AG04450 (cell line): Measurements from ENCODE around the gene LTO1. TPM values are rescaled to one million over a fixed set of nuclear protein-coding genes. Genes with fewer than 3 reads are reported as not detected.

Experiments
- CTCF ChIA-PET: fragments of 300-600, 350-600 bp; formaldehyde crosslinking; extraction: SDS; loops from one replicate; lab custom pipeline; 2022; ENCODE audit warnings: antibody characterized with exemption, inconsistent platforms; lab: Charles Lee
- POLR2A ChIA-PET: fragments of 350-600 bp; formaldehyde crosslinking; extraction: SDS; loops from one replicate; lab custom pipeline; 2021; ENCODE audit warnings: antibody characterized with exemption, inconsistent platforms; lab: Yijun Ruan, JAX
- DNase-seq: peaks from one replicate; pipeline ENCODE4 v3.0.0-alpha.2; 2011; ENCODE audit warnings: low read depth, low spot score
- H3K27ac ChIP-seq: one replicate; pipeline ENCODE4 v1.5.1; 2012; ENCODE audit warnings: low read depth, low read length, control low read depth
- H3K27me3 ChIP-seq: one replicate; pipeline ENCODE4 v1.6.0; 2012; ENCODE audit warnings: low read length; ENCODE audit not compliant: control insufficient read depth, insufficient read depth
- H3K4me3 ChIP-seq: 2 replicates; pipeline ENCODE4 v1.5.1; 2011; ENCODE audit warnings: mild to moderate bottlenecking, low read depth, low read length, control low read depth
- H3K9me3 ChIP-seq: 2 replicates; pipeline ENCODE4 v1.5.1; 2012; ENCODE audit warnings: low read length; ENCODE audit not compliant: control insufficient read depth, insufficient read depth
- CTCF ChIP-seq: IDR thresholded peaks from 2 replicates; pipeline ENCODE4 v1.5.1; 2011; ENCODE audit warnings: low read depth, low read length, control low read depth, inconsistent platforms
- polyA plus RNA-seq: library from polyadenylated mRNA; depleted of rRNA; stranded (reverse); fragments of >200 nt; gene quantifications from 2 replicates; pipeline ENCODE4 v1.2.3, GENCODE V29; 2011

The LTO1 gene
- polyA plus RNA-seq, 1 experiment = 18.3 TPM

GRCh38 chr11:69718147-69718546, 43.0 kb upstream of the LTO1 start:
- H3K4me3 ChIP-seq = no peak overlapping the region
- ChIA-PET POLR2A (no interaction called here), CTCF (interaction anchor here (0.7 to 1.4 kb wide), 5 partner anchors 15 to 197 kb away, joined by 3 to 4 read pairs (median 3); no protein-coding TSS in a partner anchor)
- TF ChIP-seq CTCF = peak; percentile 60
- no peak overlapping the region for H3K27ac ChIP-seq
- peaks cover 56% of the 10 kb centered on the region for H3K27me3 ChIP-seq
- DNase-seq = no peak
- no peaks in the 10 kb centered on the region for H3K9me3 ChIP-seq

GRCh38 chr11:69716891-69717747, 42.0 kb upstream of the LTO1 start:
- POLR2A ChIA-PET = no interaction called here
- H3K4me3 ChIP-seq = no peak overlapping the region
- DNase-seq = no peak
- CTCF ChIA-PET = interaction anchor here (0.8 to 1.2 kb wide), 2 partner anchors 173 to 198 kb away, joined by 3 read pairs; no protein-coding TSS in a partner anchor
- no peaks in the 10 kb centered on the region for H3K9me3 ChIP-seq
- TF ChIP-seq CTCF = no peak
- H3K27ac ChIP-seq = no peak overlapping the region
- peaks cover 50% of the 10 kb centered on the region for H3K27me3 ChIP-seq

GRCh38 chr11:69716099-69716498, 40.9 kb upstream of the LTO1 start:
- Histone ChIP-seq H3K27me3 (peaks cover 41% of the 10 kb centered on the region), H3K4me3 (no peak overlapping the region), H3K27ac (no peak overlapping the region), H3K9me3 (no peaks in the 10 kb centered on the region)
- DNase-seq = no peak
- TF ChIP-seq CTCF = no peak
- CTCF ChIA-PET = interaction anchor here (1.2 kb wide), 1 partner anchor 175 kb away, joined by 3 read pairs; no protein-coding TSS in a partner anchor
- POLR2A ChIA-PET = no interaction called here

- H3K27ac ChIP-seq = no peak overlapping the region
- H3K27me3 ChIP-seq = peaks cover 35% of the 10 kb centered on the region
- DNase-seq = no peak
- TF ChIP-seq CTCF = no peak
- H3K9me3 ChIP-seq = no peaks in the 10 kb centered on the region
- H3K4me3 ChIP-seq = no peak overlapping the region
- CTCF ChIA-PET = no interaction called here
- POLR2A ChIA-PET = no interaction called here
Observed at GRCh38 chr11:69715446-69715845, 40.3 kb upstream of the LTO1 start.
